Esophagus squamous epithelium (tissue), 5 donors: ENCODE data around the gene HNRNPH2. TPM values are rescaled to one million over a fixed set of nuclear protein-coding genes. Genes with fewer than 3 reads are reported as not detected.

Experiments used
- DNase-seq: peaks from one replicate; lab custom pipeline; 2025; lab: John Stamatoyannopoulos, UW
- H3K27ac ChIP-seq, 4 donors: fragments of 200-600 bp; sonication (generic); one replicate each; pipeline ENCODE4 v1.5.1; 2016 to 2019; ENCODE audit warnings: mild to moderate bottlenecking in 1 of 4
- H3K27me3 ChIP-seq, 4 donors: fragments of 200-600 bp; sonication (generic); 1 replicate in 3 of 4; 2 replicates in 1 of 4; pipeline versions ENCODE4 v1.5.1 to v1.6.0; 2017 to 2021; ENCODE audit warnings: antibody characterized with exemption in 1 of 4
- H3K36me3 ChIP-seq, 3 donors: fragments of 200-600 bp; sonication (generic); one replicate each; pipeline ENCODE4 v1.5.1; 2016 to 2019
- H3K4me1 ChIP-seq, 3 donors: fragments of 200-600 bp; sonication (generic); one replicate each; pipeline ENCODE4 v1.5.1; 2017 to 2019
- H3K4me3 ChIP-seq, 4 donors: fragments of 200-600 bp; sonication (generic); 1 replicate in 3 of 4; 2 replicates in 1 of 4; pipeline ENCODE4 v1.5.1; 2016 to 2019; ENCODE audit warnings: mild to moderate bottlenecking in 2 of 4, moderate library complexity in 1 of 4
- H3K9me3 ChIP-seq, 3 donors: fragments of 200-600 bp; sonication (generic); one replicate each; pipeline ENCODE4 v1.5.1; 2016 to 2019
- CTCF ChIP-seq, 6 experiments: fragments of 450-650 bp in 4 of 6; fragments of 200-600 bp in 2 of 6; sonication (generic) in 2 of 6; IDR thresholded peaks; one replicate each; pipeline ENCODE4 v1.5.1; 2016 to 2019; ENCODE audit warnings: antibody characterized with exemption in 6 of 6, mild to moderate bottlenecking in 4 of 6, moderate library complexity in 4 of 6
- POLR2A ChIP-seq, 4 donors: fragments of 450-650 bp; IDR thresholded peaks; one replicate each; pipeline ENCODE4 v1.6.1; 2017; ENCODE audit warnings: antibody characterized with exemption in 4 of 4, mild to moderate bottlenecking in 4 of 4, moderate library complexity in 3 of 4
- WGBS, 2 donors: methylation state at CpG; one replicate each; pipeline ENCODE4 v1.1.5; 2018; 5-methylcytosine and 5-hydroxymethylcytosine counted together
- intact Hi-C: fragments of 100-400 bp; cut with DNase I; formaldehyde crosslinking; loops from one replicate; pipeline ENCODE4 v1.15.0; 2022
- total RNA-seq, 4 donors: library from RNA; depleted of rRNA; stranded (reverse); fragments of >200 nt; gene quantifications; one replicate each; pipeline ENCODE4 v1.1.0, GENCODE V29; 2016
- donor health status: DM: yes; HTN: yes; CAD: no.

Gene HNRNPH2
- 10 to 100 TPM; 34.5 to 49.6 (median 46.7) TPM for total RNA-seq

GRCh38 chrX:101407748-101408531 is at the start of gene HNRNPH2, which contains the start of gene GLA:
TSS of gene HNRNPH2 (plus strand) at chrX:101408222. CDS start at chrX:101411989, 3,767 bp downstream.
TSS of gene GLA (minus strand) at chrX:101407925. CDS start at chrX:101407903, 22 bp downstream.
- H3K27ac ChIP-seq, result peak within 1 kb of the TSS; percentile 90 to 96 (median 94)
- TF ChIP-seq CTCF (IDR thresholded peaks at IDR 0.05), result peak in 2 of 6 experiments; percentile 20 to 34
- TF ChIP-seq POLR2A (IDR thresholded peaks at IDR 0.05), result peak in 2 of 4 donors; percentile 69 to 87
- H3K36me3 ChIP-seq, result peaks cover 0 to 14% (median 0%) of the 10 kb centered on the region in 3 donors
- WGBS, 2 donors, result 0 to 48% methylated on average over 5 to 27 of the region's 47 CpGs
- no peaks in the 10 kb centered on the region for H3K27me3 ChIP-seq
- peak; percentile 58 for DNase-seq
- intact Hi-C loops, result no loop called here
- H3K9me3 ChIP-seq, result no peaks in the 10 kb centered on the region
- H3K4me1 ChIP-seq, result peaks cover 0 to 51% (median 0%) of the 10 kb centered on the region in 3 donors
- peak within 1 kb of the TSS; percentile 43 to 68 (median 60) for H3K4me3 ChIP-seq

GRCh38 chrX:101359966-101360365 is 48.1 kb upstream of the HNRNPH2 start:
- TF ChIP-seq POLR2A (IDR thresholded peaks at IDR 0.05), result no peak
- no peak for TF ChIP-seq CTCF (IDR thresholded peaks at IDR 0.05)
- DNase-seq, result no peak
- WGBS, 2 donors, result 33 to 40% methylated on average over 1 of the region's 1 CpG
- H3K27ac ChIP-seq, result no peak overlapping the region
- H3K27me3 ChIP-seq, result no peaks in the 10 kb centered on the region
- H3K9me3 ChIP-seq, result no peaks in the 10 kb centered on the region
- H3K36me3 ChIP-seq, result no peaks in the 10 kb centered on the region
- intact Hi-C loops, result no loop called here
- peaks cover 0 to 6% (median 0%) of the 10 kb centered on the region in 3 donors for H3K4me1 ChIP-seq
- H3K4me3 ChIP-seq, result no peak overlapping the region

- 77 to 89% methylated on average over 5 to 7 of the region's 7 CpGs for whole genome bisulfite sequencing, 2 donors
- no peak overlapping the region for H3K4me3 ChIP-seq
- H3K27me3 ChIP-seq, result no peaks in the 10 kb centered on the region
- H3K4me1 ChIP-seq, result peaks cover 0 to 6% (median 0%) of the 10 kb centered on the region in 3 donors
- intact Hi-C loops, result no loop called here
- no peak for DNase-seq
- H3K36me3 ChIP-seq, result no peaks in the 10 kb centered on the region
- H3K27ac ChIP-seq, result no peak overlapping the region
- H3K9me3 ChIP-seq, result no peaks in the 10 kb centered on the region
- no peak for TF ChIP-seq CTCF (IDR thresholded peaks at IDR 0.05)
- no peak for TF ChIP-seq POLR2A (IDR thresholded peaks at IDR 0.05)
Measured at GRCh38 chrX:101360390-101360789, 47.6 kb upstream of the HNRNPH2 start.

- intact Hi-C loops, result no loop called here
Measured at GRCh38 chrX:101362116-101362515, 45.9 kb upstream of the HNRNPH2 start.

More at GRCh38 chrX:101362116-101362515, 45.9 kb upstream of the HNRNPH2 start:
- WGBS, 2 donors, result 30 to 43% methylated on average over 2 to 3 of the region's 3 CpGs
- Histone ChIP-seq H3K27ac (no peak overlapping the region), H3K9me3 (no peaks in the 10 kb centered on the region), H3K27me3 (no peaks in the 10 kb centered on the region), H3K36me3 (no peaks in the 10 kb centered on the region), H3K4me1 (peaks cover 0 to 6% (median 0%) of the 10 kb centered on the region in 3 donors), H3K4me3 (no peak overlapping the region)
- TF ChIP-seq CTCF (IDR thresholded peaks at IDR 0.05), result no peak
- TF ChIP-seq POLR2A (IDR thresholded peaks at IDR 0.05), result no peak
- no peak for DNase-seq
